ACHN (cell line): ENCODE measurements around the gene GGNBP2.
"Not testable (repeated sequence)": the region's sequence is repeated elsewhere in the genome, so short reads cannot be mapped to it uniquely, and the experiment has no call there.

Source experiments
- DNase-seq: peaks from one replicate; pipeline ENCODE4 v3.0.0-alpha.2; 2015
- in situ Hi-C: cut with HindIII; loops from 2 replicates; pipeline ENCODE4 v1.10.0; 2017; ENCODE audit warnings: low sequenced_read_pairs, low pct_ligation_motif_present, low pct_unique_long_range_greater_than_20kb

GGNBP2 gene, protein sequence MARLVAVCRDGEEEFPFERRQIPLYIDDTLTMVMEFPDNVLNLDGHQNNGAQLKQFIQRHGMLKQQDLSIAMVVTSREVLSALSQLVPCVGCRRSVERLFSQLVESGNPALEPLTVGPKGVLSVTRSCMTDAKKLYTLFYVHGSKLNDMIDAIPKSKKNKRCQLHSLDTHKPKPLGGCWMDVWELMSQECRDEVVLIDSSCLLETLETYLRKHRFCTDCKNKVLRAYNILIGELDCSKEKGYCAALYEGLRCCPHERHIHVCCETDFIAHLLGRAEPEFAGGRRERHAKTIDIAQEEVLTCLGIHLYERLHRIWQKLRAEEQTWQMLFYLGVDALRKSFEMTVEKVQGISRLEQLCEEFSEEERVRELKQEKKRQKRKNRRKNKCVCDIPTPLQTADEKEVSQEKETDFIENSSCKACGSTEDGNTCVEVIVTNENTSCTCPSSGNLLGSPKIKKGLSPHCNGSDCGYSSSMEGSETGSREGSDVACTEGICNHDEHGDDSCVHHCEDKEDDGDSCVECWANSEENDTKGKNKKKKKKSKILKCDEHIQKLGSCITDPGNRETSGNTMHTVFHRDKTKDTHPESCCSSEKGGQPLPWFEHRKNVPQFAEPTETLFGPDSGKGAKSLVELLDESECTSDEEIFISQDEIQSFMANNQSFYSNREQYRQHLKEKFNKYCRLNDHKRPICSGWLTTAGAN

DNA sequence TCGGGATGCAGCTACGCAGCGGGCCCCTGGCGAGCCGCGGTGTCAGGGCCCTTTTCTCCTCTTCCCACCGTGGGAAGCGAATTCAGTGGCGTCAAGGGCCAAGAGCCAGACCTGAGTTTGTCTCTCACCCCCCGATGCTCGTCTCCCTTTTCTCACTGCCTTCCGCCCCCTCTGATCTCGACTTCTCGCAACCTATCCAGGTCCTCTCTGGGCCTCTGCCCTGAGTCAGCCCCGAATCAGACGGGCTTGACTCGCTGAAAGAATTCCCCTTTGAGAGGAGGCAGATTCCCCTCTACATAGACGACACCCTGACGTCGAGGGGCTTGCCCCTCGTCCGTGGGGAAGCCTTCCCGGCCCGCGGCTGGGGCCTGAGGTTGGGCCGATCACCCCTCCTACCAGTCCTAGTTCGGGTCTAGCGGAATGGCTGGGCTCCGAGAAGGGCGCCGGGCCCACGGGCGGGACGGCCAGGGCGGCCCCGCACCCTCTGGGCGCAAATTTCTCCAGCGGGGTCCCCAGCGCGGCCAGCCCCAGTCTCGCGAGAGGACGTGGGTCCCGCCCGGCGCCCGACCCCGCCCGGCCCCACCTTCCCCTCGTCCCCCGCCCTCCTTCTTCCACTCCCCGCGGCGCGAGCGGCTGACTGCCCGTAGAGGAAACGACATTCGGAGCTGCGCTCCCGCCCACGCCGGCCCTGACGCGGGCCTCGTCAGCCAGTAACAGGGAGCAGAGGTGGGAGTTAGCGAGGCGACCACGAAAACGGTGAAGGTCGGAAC lies at the start of gene GGNBP2:
TSS of gene GGNBP2 (plus strand) at position 613 of the 770 bp plus-strand sequence. CDS start 806 bp downstream, outside the sequence.
- peak; percentile 96 for DNase-seq
- in situ Hi-C loops, result no loop called here

DNA sequence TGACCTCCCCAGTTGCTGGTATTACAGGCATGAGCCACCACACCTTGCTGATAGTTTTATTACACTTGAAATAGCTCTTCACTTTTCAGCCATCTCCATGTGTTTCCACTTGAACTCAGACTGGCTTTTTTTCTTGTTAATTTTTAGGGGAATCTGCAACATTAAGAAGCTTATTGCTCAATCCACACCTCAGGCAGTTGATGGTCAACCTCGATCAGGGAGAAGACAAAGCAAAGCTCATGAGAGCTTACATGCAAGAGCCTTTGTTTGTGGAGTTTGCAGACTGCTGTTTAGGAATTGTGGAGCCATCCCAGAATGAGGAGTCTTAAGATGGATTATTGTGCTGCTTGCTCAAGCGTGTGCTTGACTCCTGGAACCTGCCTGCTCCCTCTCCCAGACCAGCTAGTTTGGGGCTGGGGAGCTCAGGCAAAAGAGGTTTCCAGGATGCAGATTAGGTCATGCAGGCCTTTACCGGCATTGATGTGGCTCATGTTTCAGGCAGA lies 49.6 kb upstream of the GGNBP2 start:
- in situ Hi-C loops, result no loop called here
- DNase-seq, result no peak

DNA sequence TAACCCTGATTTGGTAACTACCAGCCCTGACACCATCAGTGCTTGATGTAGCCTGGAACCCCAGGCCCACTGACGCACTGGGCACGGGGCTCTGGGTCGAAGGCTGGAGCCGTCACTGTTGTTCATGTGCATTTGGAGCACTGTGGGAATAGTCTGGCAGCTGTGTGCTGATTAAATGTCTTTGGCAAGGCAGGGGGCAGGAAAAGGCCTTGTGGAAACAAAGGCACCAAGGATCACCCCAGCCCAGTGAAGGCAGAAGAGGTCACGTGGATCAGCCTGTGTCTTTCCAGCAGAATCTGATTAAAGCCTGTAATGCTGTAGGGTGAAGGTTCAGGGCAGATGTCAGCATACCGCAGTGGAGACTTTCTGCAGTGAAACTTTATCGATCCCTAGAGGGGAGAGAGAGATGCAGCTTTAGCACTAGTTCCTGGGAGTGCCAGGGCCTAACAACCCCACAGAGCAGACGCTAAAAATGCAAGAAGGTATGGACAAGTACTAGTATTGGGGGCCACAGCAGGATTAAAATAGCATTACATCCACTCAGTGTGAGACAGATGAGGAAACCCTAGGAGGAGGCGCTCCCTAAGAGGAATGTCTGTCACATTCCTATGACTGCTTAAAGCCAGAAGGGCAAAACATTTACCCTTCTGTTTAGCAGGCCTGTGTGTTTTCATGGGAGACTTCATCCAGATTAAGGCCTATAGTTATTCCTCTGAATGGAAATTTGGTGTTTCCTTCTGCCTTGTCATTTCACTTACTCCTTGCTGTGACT lies 48.5 kb upstream of the GGNBP2 start:
- DNase-seq, result no peak
- in situ Hi-C loops, result no loop called here

DNA sequence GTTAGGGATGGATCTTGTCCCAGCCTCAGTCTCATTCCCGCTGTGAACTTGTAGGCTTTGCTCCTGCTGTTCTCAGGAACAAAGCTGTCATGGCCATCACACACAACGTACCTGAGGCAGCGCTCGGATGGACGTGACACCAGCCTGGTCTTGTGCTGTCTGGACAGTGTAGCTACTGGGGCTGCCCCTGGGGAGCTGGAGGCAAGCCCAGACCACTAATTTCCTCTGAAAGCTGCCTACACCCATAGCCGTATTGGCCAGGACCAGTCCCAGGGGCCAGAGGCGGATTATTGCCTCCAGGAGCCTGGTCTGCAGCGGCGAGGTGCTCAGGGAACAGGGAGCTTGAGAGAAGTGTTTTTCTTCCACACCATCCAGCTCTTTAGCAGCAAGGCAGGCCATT lies 46.6 kb upstream of the GGNBP2 start:
- in situ Hi-C loops, result no loop called here
- no peak for DNase-seq

DNA sequence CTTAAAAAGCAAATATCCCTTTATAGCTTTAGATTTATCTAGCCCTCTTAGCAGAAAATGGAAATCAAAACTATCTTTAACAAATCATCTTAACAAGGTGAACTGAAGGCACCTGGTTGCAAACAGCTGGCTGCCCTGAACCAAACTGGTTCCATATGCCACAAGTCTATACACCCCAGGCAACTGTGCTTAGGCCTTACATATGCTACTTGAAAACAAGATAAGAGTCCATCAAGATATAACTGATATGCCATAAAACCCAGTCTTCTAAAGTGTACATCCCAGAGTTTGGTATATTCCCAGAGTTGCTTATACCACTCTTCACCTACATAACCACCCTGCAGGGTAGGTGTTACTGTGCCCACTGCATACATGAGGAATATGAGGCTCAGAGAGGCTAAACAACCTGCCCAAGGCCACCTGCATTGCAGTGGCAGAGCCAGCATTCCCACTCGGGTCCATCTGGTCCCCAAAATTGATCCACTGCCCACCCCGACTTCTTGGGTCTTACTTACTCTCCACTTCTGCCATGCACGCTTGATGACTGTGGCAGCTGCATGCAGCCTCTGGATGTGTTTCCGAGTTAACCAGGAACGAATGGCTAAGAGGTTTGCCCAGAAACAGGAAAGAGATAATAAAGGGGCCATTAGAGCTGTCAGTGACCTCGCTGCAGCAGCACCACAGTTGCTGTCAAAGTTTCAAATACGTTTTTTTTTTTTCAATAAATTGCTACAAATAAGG lies 46.0 kb upstream of the GGNBP2 start:
- in situ Hi-C loops, result no loop called here
- no peak for DNase-seq

DNA sequence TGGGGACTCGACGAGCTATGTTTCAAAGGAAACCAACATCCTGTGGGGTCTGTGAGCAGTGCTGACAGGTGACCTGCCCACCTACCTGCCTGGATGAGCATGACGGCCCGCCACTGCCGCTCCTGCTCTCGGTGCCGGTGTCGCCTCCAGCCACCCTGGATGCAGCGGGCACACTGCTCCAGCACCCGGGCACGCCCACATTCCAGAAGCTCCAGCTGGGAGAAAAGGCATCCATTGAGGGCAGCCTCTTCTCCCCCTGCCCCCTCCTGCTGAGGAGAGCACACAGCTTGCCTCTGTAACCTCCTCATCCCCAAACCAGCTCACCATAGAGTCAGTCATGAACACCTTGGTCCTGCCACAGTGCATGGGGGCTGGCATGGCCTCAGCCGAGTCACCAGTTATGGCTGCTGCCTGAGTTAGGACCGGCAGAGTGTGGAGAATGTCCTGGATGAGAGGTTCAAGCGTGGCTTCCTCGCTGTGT lies 43.9 kb upstream of the GGNBP2 start:
- in situ Hi-C loops, result no loop called here

DNA sequence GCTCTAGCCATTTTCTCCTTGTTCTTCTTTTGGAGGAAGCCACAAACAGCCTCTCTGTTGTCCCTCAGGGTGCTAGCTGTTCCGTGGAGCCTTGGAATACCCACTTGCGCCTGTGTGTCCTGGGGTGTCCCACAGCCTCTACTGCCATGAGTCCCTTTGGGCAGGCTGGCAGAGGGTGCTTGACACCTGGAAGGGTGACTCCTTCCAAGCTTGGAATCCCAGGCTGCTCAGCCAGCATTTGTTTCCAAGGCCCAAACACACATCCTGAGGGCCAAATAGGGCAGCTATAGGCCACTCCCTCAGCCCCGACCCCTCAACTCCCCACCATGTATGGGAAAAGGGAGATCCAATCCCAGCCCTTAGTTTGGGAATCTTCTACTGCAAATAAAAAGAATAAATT lies 43.4 kb upstream of the GGNBP2 start:
- DNase-seq, result no peak
- in situ Hi-C loops, result no loop called here

More for the DNA sequence above, 43.9 kb upstream of the GGNBP2 start:
- peak; percentile 22 for DNase-seq

DNA sequence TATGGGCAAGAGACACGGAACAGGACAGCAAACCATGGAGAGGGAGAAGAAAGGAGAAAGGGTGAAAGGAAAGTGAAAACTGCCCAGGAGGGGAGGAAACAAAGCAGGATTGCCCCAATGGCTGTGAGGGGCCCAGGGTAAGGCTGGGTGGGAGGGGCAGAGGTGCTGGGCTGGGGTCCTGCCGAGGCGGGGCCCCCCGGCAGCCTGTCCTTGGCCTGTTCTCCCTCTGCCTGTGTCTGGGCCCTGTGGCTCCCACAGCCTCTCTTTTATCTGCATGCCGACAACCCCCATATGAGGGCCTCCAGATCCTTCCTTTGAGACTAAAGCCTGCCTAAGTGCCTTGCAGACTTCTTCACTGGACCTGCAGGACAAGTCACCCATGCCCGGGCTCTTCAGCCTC lies 42.8 kb upstream of the GGNBP2 start:
- no peak for DNase-seq
- in situ Hi-C loops, result no loop called here

DNA sequence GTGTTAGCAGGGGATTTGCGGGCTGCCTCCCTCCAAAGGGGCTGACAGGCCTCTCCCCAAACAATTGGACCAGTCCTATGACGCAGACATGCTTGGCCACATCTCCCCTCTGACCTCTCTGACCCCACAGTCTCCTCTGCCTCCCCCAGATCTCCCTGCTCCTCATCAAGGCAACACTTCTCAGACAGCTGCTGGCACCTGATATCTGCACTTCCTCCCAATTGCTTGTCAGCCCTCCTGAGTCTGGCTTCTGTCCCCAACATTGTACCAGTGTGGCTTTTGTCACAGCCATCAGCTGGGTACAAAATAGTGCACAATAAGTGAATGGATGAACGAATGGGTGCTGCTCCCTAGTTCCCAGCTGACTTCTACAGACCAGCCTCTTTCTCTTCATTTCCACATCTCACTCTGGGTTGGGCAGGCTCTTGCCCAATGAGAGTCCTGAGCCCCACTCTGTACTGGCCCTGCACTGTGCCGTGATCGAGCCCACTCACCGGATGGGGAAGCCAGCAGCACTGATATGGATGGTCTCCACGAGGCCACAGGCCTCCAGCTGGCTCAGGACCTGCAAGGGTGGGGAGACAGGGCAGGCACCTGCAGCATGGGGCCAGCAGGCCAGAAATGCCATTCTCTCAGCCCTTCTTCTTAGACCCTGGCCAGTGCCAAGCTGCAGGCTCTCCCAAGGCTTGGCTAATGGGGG lies 41.1 kb upstream of the GGNBP2 start:
- no peak for DNase-seq

DNA sequence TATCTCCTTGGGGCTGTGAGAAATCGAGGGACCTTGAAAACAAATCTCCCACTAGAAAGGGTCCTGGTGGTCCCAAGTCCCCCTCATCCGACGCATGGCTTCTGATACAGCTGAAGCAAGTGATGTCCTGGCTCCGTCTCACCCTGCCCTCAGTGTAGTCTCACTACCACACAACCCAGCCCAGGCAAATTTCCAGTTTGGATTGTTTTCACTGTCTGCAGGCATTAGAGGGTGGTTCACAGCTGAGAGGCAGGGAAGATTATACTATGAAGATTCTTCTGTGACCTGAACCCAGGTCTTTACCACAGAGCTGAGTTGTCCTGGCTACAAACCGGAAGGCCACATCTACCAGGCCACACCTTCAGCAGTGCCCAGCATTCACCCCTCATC lies 40.6 kb upstream of the GGNBP2 start:
- DNase-seq, result no peak

More for the DNA sequence above, 41.1 kb upstream of the GGNBP2 start:
- in situ Hi-C loops, result no loop called here

DNA sequence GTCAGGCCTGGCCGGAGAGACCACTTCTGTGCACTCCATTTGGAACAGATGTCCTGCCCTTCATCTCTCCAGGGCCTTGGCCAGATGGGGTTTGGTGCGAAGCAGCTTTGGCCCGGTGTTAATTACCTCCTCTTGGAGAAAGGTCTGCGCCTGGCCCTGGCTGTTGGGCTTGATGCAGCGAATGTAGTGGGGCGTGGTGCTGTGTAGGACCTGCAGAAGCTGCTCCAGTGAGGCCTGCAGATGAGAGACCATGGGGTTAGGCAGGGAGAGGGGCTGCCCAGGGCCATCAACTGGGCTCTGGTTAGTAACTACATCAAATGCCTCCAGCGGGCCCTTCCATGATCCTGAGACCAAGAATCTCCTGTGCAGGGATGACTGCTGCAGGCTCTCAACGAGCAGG lies 39.5 kb upstream of the GGNBP2 start:
- DNase-seq, result no peak
- in situ Hi-C loops, result no loop called here

More for the DNA sequence above, 40.6 kb upstream of the GGNBP2 start:
- in situ Hi-C loops, result no loop called here

DNA sequence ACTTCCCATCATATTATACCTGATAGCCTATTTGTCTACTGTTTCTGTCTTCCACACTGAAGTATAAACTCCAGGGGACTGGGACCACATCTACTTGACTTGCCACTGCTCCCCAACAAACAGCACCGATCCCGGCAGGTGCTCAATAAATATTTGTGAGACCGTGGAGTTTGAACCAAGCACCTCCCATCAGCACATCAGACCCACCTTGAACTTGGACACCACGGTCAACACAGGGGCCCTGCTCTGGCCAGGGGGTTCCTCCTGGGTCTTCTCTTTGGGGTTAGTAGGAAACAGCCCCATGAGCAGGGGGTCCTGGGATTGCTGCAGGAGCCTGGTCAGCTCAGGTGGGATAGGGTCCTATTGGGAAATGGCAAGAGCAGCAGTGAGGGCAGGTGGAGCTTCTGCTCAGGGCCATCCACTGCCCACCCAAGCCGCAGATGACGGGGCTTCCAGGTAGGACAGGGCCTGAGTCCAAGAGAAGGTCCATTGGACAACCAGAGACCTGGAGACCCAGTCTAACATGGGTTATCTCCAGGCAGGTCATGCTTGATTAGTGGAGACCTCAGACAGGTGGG lies 38.4 kb upstream of the GGNBP2 start:
- DNase-seq, result no peak
- in situ Hi-C loops, result no loop called here

DNA sequence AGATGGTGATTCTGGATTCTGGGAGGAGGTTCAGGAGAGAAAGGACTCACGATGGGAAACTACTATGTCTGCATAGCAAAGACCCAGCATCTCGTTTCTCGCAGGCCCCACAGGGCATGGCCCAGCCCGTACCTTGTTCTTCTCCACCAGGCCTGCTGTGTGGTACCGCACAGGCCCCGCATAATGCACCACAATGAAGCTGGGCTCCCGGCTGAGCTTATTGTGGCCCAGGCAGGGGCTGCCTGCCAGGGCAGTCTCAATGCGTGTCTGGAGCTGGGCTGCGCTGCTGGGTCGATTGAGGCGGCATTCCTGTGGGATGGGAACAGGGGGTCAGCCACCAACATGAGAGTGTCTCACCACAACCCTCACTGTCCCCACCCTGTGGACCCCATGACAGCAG lies 37.9 kb upstream of the GGNBP2 start:
- in situ Hi-C loops, result no loop called here
- no peak for DNase-seq

DNA sequence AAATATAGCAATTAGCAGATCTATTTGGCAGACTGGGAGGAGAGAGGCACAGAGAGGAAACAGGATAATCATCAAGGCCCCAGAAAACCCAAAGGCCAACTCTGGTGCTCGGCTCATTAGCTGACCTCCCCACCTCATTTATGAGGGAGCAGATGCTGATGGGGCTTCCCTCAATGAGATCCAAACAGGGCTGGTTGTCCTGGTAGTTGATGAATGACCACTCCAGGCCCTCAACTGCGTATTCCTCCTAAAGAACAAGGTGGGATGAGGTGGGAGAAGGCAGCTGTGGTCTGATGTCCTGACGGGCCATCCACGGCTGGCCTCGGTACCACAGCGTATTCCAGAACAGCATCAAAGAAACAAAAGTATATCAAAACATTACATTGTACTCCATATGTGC lies 37.5 kb upstream of the GGNBP2 start:
- in situ Hi-C loops, result no loop called here
- DNase-seq, result no peak

DNA sequence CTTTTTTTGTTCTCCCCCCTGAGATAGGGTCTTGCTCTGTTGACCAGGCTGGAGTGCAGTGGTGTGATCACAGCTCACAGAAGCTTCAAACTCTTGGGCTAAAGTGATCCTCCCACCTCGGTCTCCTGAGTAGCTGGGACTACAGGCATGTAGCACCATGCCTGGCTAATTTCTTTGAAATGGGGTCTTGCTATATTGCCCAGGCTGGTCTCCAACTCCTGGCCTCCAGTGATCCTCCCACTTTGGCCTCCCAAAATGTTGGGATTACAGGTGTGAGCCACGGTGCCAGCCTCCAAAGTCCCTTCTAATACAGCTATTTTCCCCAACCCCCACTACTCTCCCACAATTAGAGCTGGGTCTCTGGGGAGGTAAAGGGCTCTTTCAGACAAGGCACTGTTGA lies 36.3 kb upstream of the GGNBP2 start:
- DNase-seq, in situ Hi-C loops: not testable (repeated sequence)

DNA sequence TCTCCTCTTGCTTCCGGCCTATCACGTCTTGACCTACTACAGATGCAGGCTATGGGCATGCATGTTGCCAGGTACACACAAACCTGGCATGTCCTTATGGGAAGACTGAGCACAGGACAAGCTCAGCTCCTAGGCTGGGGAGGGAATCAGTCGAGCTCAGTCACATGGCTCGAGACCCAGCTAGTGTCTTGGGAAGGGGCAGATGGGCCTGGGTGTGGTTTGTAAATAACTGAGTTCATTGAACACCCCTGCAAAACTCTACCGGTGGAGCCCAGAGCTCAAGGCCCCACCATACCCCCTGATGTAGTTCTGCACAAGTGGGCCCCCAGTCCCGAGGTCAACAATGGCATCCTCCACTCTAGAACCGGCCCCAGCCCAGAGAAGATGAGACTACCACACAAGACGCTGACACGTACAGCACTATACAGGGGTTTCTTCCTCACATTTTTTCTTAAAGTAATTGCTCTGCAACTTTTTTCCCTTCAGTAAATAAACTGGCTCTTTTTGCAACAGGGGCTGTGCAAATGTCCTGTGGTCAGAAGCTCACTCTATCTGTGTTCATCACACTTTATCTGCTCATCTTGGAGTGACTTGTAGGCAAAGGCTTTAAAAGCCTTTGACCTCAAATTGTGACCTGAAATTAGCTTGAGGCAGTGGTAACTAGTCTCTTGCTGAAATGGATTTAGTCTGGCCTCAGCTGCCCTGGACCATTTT lies 35.3 kb upstream of the GGNBP2 start:
- in situ Hi-C loops, result no loop called here
- no peak for DNase-seq
